BLaER1 (cell line): ENCODE measurements around the gene EPAS1.
"Not testable (repeated sequence)": the region's sequence is repeated elsewhere in the genome, so short reads cannot be mapped to it uniquely, and the experiment has no call there.

Experiments
- H3K27ac ChIP-seq: shearing (Covaris generic); formaldehyde crosslinking; 2 replicates; pipeline ENCODE4 v1.8.1; 2022
- H3K27me3 ChIP-seq: shearing (Covaris generic); formaldehyde crosslinking; 2 replicates; pipeline ENCODE4 v1.8.1; 2022
- H3K36me3 ChIP-seq: shearing (Covaris generic); formaldehyde crosslinking; 2 replicates; pipeline ENCODE4 v1.8.1; 2022
- H3K4me1 ChIP-seq: shearing (Covaris generic); formaldehyde crosslinking; 2 replicates; pipeline ENCODE4 v1.8.1; 2022
- H3K4me2 ChIP-seq: shearing (Covaris generic); formaldehyde crosslinking; 2 replicates; pipeline ENCODE4 v1.8.1; 2022
- H3K4me3 ChIP-seq: shearing (Covaris generic); formaldehyde crosslinking; 2 replicates; pipeline ENCODE4 v1.8.1; 2022
- H3K9ac ChIP-seq: shearing (Covaris generic); formaldehyde crosslinking; 2 replicates; pipeline ENCODE4 v1.8.1; 2022
- H3K9me3 ChIP-seq: shearing (Covaris generic); formaldehyde crosslinking; 2 replicates; pipeline ENCODE4 v1.8.1; 2022
- H4K20me1 ChIP-seq: shearing (Covaris generic); formaldehyde crosslinking; 2 replicates; pipeline ENCODE4 v1.8.1; 2022
- Cebpa-rat ChIP-seq: shearing (Covaris generic); IDR thresholded peaks from 2 replicates; pipeline ENCODE4 v1.8.1; 2022

The EPAS1 gene

GRCh38 chr2:46390901-46391395 lies 93.7 kb downstream of the EPAS1 start:
- Histone ChIP-seq H4K20me1 (no peaks in the 10 kb centered on the region), H3K4me3 (no peak overlapping the region), H3K4me2 (no peak overlapping the region), H3K36me3 (no peaks in the 10 kb centered on the region), H3K4me1 (no peaks in the 10 kb centered on the region), H3K27me3 (no peaks in the 10 kb centered on the region), H3K9ac (no peak overlapping the region), H3K27ac (no peak overlapping the region), H3K9me3 (0 out of 2 replicates have a peak, but pooled peaks cover 5% of the 10 kb centered on the region)
- TF ChIP-seq Cebpa-rat = no peak

- Histone ChIP-seq H3K27ac (no peak overlapping the region), H3K9me3 (0 out of 2 replicates have a peak, but pooled peaks cover 5% of the 10 kb centered on the region), H3K4me1 (no peaks in the 10 kb centered on the region), H3K36me3 (no peaks in the 10 kb centered on the region), H3K27me3 (no peaks in the 10 kb centered on the region), H3K4me2 (no peak overlapping the region), H3K9ac (no peak overlapping the region), H4K20me1 (no peaks in the 10 kb centered on the region), H3K4me3 (no peak overlapping the region)
- TF ChIP-seq Cebpa-rat = no peak
These were observed 95.5 kb downstream of the EPAS1 start for GRCh38 chr2:46392561-46393346.

GRCh38 chr2:46393347-46393820 lies 96.2 kb downstream of the EPAS1 start:
- TF ChIP-seq Cebpa-rat = no peak

GRCh38 chr2:46393865-46394264 lies 96.7 kb downstream of the EPAS1 start:
- no peak overlapping the region for H3K4me3 ChIP-seq
- H3K27ac ChIP-seq = no peak overlapping the region

More at GRCh38 chr2:46393347-46393820, 96.2 kb downstream of the EPAS1 start:
- no peak overlapping the region for H3K9ac ChIP-seq
- H3K4me3 ChIP-seq = no peak overlapping the region
- H4K20me1 ChIP-seq = no peaks in the 10 kb centered on the region
- H3K9me3 ChIP-seq = 0 out of 2 replicates have a peak, but pooled peaks cover 5% of the 10 kb centered on the region
- no peaks in the 10 kb centered on the region for H3K36me3 ChIP-seq
- H3K27ac ChIP-seq = no peak overlapping the region
- no peaks in the 10 kb centered on the region for H3K4me1 ChIP-seq
- H3K4me2 ChIP-seq = no peak overlapping the region
- H3K27me3 ChIP-seq = no peaks in the 10 kb centered on the region

DNA sequence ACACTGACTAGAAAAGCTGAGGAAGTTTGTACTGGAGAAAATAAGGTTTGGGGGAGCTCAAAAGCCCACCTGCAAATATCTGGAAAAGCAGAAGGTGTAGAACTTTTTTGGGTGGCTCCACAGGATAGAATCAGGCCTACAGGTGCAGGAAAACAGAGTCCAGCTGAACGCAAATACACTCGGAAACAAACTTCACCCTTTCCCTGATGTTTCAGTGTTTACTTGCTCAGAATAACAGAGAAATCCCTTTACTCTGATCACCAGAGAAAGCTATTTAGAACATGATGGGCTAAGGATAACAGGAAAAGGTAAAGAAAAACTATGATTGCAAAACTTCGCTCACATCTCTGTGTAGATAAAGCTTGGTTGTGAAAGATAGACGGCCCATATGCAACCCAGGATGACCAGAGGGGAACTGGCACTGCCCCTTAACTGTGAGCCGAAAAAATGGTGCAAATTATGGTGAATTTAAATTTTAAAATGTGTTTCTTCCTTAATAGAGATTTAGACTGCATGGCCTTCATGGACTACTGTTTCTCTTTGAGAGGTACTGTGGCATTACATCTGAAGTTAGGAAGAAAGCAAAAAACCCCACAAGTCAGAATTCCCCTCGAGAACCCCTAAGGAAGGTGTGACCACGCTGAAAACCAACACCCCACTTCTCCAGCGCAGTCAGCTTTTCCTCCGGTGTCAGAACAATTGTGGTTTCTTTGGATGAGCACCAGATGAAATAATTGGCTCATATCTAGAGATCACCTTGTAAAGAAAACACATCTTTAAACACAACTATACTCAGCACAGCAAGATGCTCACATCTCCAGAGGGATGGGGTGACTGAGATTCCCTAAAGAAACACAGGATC lies 97.7 kb downstream of the EPAS1 start:
- H3K36me3 ChIP-seq = no peaks in the 10 kb centered on the region
- no peaks in the 10 kb centered on the region for H3K27me3 ChIP-seq
- H3K4me3 ChIP-seq = no peak overlapping the region
- H3K9me3 ChIP-seq = no peaks in the 10 kb centered on the region
- no peak overlapping the region for H3K4me2 ChIP-seq
- H4K20me1 ChIP-seq = no peaks in the 10 kb centered on the region
- no peak for TF ChIP-seq Cebpa-rat
- H3K27ac ChIP-seq = no peak overlapping the region
- H3K9ac ChIP-seq = no peak overlapping the region
- no peaks in the 10 kb centered on the region for H3K4me1 ChIP-seq

More at GRCh38 chr2:46393865-46394264, 96.7 kb downstream of the EPAS1 start:
- Histone ChIP-seq H3K9me3 (0 out of 2 replicates have a peak, but pooled peaks cover 5% of the 10 kb centered on the region), H3K4me2 (no peak overlapping the region), H3K4me1 (no peaks in the 10 kb centered on the region), H4K20me1 (no peaks in the 10 kb centered on the region), H3K36me3 (no peaks in the 10 kb centered on the region), H3K27me3 (no peaks in the 10 kb centered on the region), H3K9ac (no peak overlapping the region)
- TF ChIP-seq Cebpa-rat = no peak

- not testable (repeated sequence) for H3K4me2 ChIP-seq, H3K4me1 ChIP-seq, H3K27me3 ChIP-seq, H3K36me3 ChIP-seq, H3K27ac ChIP-seq, H3K9me3 ChIP-seq, H3K9ac ChIP-seq, H3K4me3 ChIP-seq, H4K20me1 ChIP-seq
These were observed 98.5 kb downstream of the EPAS1 start for GRCh38 chr2:46395730-46396129.

DNA sequence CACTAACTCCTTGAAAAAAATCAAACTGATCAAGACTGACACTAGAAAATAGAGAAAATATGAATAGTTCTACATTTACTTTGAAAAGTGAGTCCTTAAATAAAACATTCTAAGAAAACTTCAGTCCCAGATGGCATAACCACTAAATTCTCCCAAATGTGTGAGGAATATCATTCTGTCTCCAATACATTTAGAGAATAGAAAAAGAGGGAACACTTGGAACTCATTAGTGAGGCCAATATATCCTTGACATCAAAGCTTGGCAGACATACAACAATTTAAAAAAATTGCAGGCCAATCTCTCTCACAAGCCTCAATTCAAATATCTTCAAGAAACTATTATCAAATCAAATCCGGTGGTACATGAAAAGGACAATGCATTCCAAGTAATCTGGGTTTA lies 102.8 kb downstream of the EPAS1 start:
- Histone ChIP-seq H3K27ac (no peak overlapping the region), H3K4me2 (no peak overlapping the region), H3K36me3 (no peaks in the 10 kb centered on the region), H3K9me3 (no peaks in the 10 kb centered on the region), H3K4me1 (no peaks in the 10 kb centered on the region), H3K27me3 (no peaks in the 10 kb centered on the region), H4K20me1 (no peaks in the 10 kb centered on the region), H3K4me3 (no peak overlapping the region), H3K9ac (no peak overlapping the region)
- no peak for TF ChIP-seq Cebpa-rat

DNA sequence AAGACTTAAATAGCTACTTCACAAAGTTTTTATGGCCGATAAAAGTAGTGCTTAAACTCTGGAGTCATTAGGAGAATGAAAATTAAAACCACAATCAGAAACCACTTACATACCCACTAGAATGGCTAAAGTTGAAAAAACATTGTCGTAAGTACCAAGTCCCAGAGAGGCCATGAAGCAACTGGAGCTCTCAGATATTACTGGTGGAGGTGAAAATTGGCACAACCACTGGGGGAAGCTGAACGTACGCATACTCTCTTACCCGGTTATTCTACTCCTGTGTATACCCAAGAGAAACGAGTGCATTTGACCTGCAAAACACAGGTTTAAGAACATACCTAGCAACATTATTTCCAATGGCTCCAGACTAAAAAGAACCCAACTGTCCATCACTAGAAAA lies 105.7 kb downstream of the EPAS1 start:
- no peaks in the 10 kb centered on the region for H3K9me3 ChIP-seq

GRCh38 chr2:46404181-46404759 lies 107.1 kb downstream of the EPAS1 start:
- H3K27me3 ChIP-seq = no peaks in the 10 kb centered on the region
- H3K4me1 ChIP-seq = no peaks in the 10 kb centered on the region
- no peaks in the 10 kb centered on the region for H4K20me1 ChIP-seq
- H3K9me3 ChIP-seq = no peaks in the 10 kb centered on the region
- TF ChIP-seq Cebpa-rat = no peak
- no peak overlapping the region for H3K9ac ChIP-seq
- H3K36me3 ChIP-seq = no peaks in the 10 kb centered on the region
- H3K27ac ChIP-seq = no peak overlapping the region
- H3K4me3 ChIP-seq = no peak overlapping the region
- no peak overlapping the region for H3K4me2 ChIP-seq

More for the DNA sequence above, 105.7 kb downstream of the EPAS1 start:
- TF ChIP-seq Cebpa-rat = no peak
- Histone ChIP-seq H3K4me1 (no peaks in the 10 kb centered on the region), H3K9ac (no peak overlapping the region), H3K27me3 (no peaks in the 10 kb centered on the region), H3K4me2 (no peak overlapping the region), H4K20me1 (no peaks in the 10 kb centered on the region), H3K4me3 (no peak overlapping the region), H3K36me3 (no peaks in the 10 kb centered on the region), H3K27ac (no peak overlapping the region)
